Measurements from ENCODE around the gene RPH3AL.

DNA sequence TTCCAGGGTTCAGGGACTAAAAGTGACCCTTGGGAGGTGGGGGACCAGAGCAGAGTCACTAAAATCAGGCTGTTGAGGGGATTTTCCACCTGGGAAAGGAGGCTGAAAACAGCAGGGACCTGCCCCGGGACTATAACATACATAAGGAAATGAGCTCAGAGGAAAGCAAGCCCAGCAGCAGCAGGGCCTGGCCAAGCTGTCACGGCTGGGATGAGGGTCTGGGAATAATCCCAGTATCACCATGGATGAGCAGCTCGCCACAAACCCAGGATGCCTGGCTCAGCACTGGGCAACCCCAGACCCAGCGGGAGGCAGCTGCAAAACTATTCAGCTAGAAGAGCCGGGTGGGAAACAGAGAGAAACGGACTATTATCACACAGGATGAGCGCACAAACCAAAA, 72.4 kb downstream of the RPH3AL start:
- TF ChIP-seq TCF4 (CRISPR knock-in tag; IDR thresholded peaks at IDR 0.05; ENCODE audit: borderline replicate concordance) (no peak), ZFP3 (CRISPR knock-in tag; IDR thresholded peaks at IDR 0.05) (no peak), ZNF565 (CRISPR knock-in tag; conservative IDR thresholded peaks at IDR 0.05; ENCODE audit: low read depth) (no peak), GLIS3 (CRISPR knock-in tag; IDR thresholded peaks at IDR 0.05) (no peak)
